Brain microvascular endothelial cell (primary cell): ENCODE measurements around the gene EYA3.
"Not testable (repeated sequence)": the region's sequence is repeated elsewhere in the genome, so short reads cannot be mapped to it uniquely, and the experiment has no call there.

Source experiments
- DNase-seq: peaks from one replicate; pipeline ENCODE4 v3.0.0-alpha.2; 2020
- H3K27ac ChIP-seq: fragments of 250-450 bp; sonication (Bioruptor Pico); 2 replicates; pipeline ENCODE4 v1.5.1; 2020; ENCODE audit warnings: mild to moderate bottlenecking, moderate library complexity
- H3K27me3 ChIP-seq: fragments of 250-450 bp; sonication (Bioruptor Pico); replicated peaks from 2 replicates; pipeline ENCODE4 v1.5.1; 2020; ENCODE audit warnings: mild to moderate bottlenecking
- H3K36me3 ChIP-seq: fragments of 250-450 bp; sonication (Bioruptor Pico); replicated peaks from 2 replicates; pipeline ENCODE4 v1.5.1; 2020; ENCODE audit warnings: mild to moderate bottlenecking
- H3K4me3 ChIP-seq: 2 replicates; pipeline ENCODE4 v1.5.1; 2011; ENCODE audit warnings: low read depth, mild to moderate bottlenecking, control low read depth, low read length, moderate library complexity
- in situ Hi-C: cut with HindIII; loops from 2 replicates; pipeline ENCODE4 v1.10.0; 2017; ENCODE audit warnings: low sequenced_read_pairs, low pct_ligation_motif_present
- TF ChIP-seq, protein P1 (sequence below): IDR thresholded peaks from 2 replicates; pipeline ENCODE4 v1.5.1; 2011; ENCODE audit warnings: low read depth, mild to moderate bottlenecking, moderate library complexity, low read length, control low read depth, inconsistent platforms; ENCODE audit errors: missing control alignments

EYA3 gene

GRCh38 chr1:27999055-27999454, 89.4 kb downstream of the EYA3 start:
- Histone ChIP-seq H3K36me3 (peaks cover 43% of the 10 kb centered on the region), H3K27me3 (no peaks in the 10 kb centered on the region), H3K27ac (no peak overlapping the region), H3K4me3 (no peak overlapping the region)
- TF ChIP-seq, protein P1, sequence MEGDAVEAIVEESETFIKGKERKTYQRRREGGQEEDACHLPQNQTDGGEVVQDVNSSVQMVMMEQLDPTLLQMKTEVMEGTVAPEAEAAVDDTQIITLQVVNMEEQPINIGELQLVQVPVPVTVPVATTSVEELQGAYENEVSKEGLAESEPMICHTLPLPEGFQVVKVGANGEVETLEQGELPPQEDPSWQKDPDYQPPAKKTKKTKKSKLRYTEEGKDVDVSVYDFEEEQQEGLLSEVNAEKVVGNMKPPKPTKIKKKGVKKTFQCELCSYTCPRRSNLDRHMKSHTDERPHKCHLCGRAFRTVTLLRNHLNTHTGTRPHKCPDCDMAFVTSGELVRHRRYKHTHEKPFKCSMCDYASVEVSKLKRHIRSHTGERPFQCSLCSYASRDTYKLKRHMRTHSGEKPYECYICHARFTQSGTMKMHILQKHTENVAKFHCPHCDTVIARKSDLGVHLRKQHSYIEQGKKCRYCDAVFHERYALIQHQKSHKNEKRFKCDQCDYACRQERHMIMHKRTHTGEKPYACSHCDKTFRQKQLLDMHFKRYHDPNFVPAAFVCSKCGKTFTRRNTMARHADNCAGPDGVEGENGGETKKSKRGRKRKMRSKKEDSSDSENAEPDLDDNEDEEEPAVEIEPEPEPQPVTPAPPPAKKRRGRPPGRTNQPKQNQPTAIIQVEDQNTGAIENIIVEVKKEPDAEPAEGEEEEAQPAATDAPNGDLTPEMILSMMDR: no peak
- in situ Hi-C loops: no loop called here
- DNase-seq: no peak

- H3K27me3 ChIP-seq, DNase-seq, H3K27ac ChIP-seq, H3K4me3 ChIP-seq, in situ Hi-C loops: not testable (repeated sequence)
- H3K36me3 ChIP-seq: peaks cover 46% of the 10 kb centered on the region
These were observed 93.9 kb downstream of the EYA3 start for GRCh38 chr1:27994526-27994925.

DNA sequence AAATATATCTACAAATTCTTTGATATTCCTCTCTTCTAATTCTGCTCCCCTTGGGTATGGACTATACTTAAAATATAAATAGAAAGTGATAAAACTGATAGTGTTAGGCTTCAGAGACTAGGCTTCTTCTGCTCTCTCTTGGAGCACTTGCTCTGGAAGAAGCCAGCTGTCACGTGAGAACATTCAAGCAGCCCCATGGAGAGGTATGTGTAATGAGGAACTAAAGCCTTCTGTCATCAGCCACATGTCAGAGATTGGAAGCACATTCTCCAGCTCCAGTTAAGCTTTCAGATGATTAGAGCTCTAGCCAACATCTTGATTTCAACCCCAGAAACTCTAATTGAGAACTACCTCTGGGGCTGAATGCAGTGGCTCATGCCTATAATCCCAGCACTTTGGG, 94.3 kb downstream of the EYA3 start:
- Histone ChIP-seq H3K36me3 (peaks cover 48% of the 10 kb centered on the region), H3K27ac (no peak overlapping the region), H3K4me3 (no peak overlapping the region), H3K27me3 (no peaks in the 10 kb centered on the region)
- TF ChIP-seq, protein P1: no peak
- in situ Hi-C loops: no loop called here
- no peak for DNase-seq

DNA sequence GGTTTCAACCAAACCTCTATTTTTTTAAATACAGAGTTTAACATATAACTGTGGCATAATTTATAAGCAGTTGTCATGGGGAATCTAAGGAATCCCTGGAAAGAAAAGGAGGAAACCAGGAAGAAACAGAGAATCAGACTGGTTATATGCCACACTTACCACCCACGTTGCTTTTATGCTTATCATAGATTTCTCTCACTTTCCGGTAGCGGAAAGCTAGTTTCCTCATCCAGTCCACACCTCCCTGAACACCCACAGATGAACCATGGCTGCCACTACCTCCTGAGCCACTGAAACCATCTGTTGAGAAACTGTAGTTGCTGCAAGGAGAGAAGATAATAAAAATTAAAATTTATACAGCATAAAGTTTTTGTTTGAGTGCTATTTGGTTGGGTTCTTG, 95.2 kb downstream of the EYA3 start:
- Histone ChIP-seq H3K27me3 (no peaks in the 10 kb centered on the region), H3K27ac (no peak overlapping the region), H3K4me3 (no peak overlapping the region), H3K36me3 (peaks cover 55% of the 10 kb centered on the region)
- TF ChIP-seq, protein P1: no peak
- DNase-seq: no peak
- in situ Hi-C loops: no loop called here

- H3K4me3 ChIP-seq: no peak overlapping the region
These were observed 96.1 kb downstream of the EYA3 start for GRCh38 chr1:27992276-27992675.

DNA sequence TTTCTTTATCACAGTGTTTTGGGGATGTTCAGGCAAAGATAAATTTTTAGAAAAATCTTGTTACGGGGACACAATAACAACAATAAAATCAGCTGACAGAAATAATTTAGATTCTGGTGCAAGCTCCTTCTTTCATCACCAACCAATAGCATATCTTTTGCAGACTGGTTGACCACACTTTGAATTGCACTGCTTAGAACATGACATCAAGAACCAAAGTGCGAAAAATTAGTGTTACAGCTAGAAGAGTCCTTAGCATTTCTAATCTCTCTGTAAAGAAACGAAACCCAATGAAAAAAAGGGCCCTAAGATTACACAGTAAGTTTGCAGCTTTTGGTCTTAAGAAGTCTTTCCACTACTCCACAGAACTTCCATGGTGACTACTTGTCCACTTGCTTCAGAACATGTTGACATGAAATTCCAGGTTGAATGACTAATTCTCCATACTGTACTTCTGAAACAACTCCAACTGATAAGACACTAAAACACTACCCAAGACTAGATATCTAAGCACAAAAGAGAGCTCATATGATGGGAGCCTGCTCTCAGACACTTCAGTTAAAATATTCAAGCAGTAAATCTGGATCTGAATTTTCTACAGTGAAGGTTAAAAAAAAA, 97.4 kb downstream of the EYA3 start:
- in situ Hi-C loops: no loop called here
- peak overlapping the region; percentile 18 for H3K27ac ChIP-seq
- H3K27me3 ChIP-seq: no peaks in the 10 kb centered on the region
- DNase-seq: peak; percentile 31
- TF ChIP-seq, protein P1: no peak
- H3K36me3 ChIP-seq: peaks cover 51% of the 10 kb centered on the region
- no peak overlapping the region for H3K4me3 ChIP-seq

More at GRCh38 chr1:27992276-27992675, 96.1 kb downstream of the EYA3 start:
- TF ChIP-seq, protein P1: no peak
- Histone ChIP-seq H3K36me3 (peaks cover 54% of the 10 kb centered on the region), H3K27me3 (no peaks in the 10 kb centered on the region), H3K27ac (no peak overlapping the region)
- peak; percentile 20 for DNase-seq
- in situ Hi-C loops: no loop called here
